ENCODE data around the gene LCN6. TPM values are rescaled to one million over a fixed set of nuclear protein-coding genes. Genes with fewer than 3 reads are reported as not detected.
"Not testable (repeated sequence)": the region's sequence is repeated elsewhere in the genome, so short reads cannot be mapped to it uniquely, and the experiment has no call there.

LCN6 gene
- total RNA-seq, 2 experiments from 2014 or later: not detected

DNA sequence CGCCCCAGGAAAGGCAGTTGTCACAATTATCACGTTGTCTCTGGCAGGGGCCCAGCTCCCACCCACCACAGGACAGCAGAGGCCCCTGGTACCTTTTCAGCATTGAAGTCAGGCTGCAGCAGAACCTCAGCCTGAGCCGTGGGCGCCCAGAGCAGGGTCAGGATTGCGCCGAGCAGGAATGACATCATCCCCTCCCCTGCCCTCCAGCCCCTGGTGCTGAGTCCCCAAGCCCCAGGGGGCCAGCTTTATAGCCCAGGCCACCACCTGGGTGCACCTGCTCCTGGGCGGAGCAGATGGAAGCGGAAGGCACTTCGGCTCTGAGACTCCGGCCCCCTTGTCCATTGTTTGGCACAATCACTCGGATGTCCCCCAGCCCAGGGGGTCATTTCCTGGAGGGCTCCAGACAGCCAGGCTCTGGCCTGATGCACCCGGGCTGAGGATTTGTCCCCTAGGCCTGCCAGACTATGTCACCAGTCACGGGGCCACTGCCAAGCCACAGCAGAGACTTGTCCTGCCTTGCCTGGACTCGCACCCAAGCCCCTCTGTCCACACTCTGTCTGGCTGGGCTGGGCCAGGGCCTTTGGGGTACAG, 16.1 kb upstream of the LCN6 start, which contains the start of gene LCN15:
LCN15 (minus strand) TSS at position 218 of the 591 bp plus-strand sequence; CDS start at position 188, 30 bp downstream.
- no peak within 1 kb of the TSS for H3K27ac Mint-ChIP-seq
- no peak within 1 kb of the TSS for H3K4me3 Mint-ChIP-seq
- no peaks in the 10 kb centered on the region for H3K27me3 Mint-ChIP-seq (ENCODE audit: low read depth)
- H3K9me3 Mint-ChIP-seq (ENCODE audit: insufficient read depth): no peaks in the 10 kb centered on the region
- no peaks in the 10 kb centered on the region for H3K36me3 Mint-ChIP-seq (ENCODE audit: low read depth)
- no peak for ATAC-seq
- no peak for DNase-seq
- CTCF ChIA-PET: no interaction called here
- POLR2A ChIA-PET: interaction anchor here (1.4 kb wide), 1 partner anchor 37 kb away, joined by 5 read pairs; no protein-coding TSS in a partner anchor
- H3K4me1 Mint-ChIP-seq (ENCODE audit: low read depth): peaks cover 11% of the 10 kb centered on the region

DNA sequence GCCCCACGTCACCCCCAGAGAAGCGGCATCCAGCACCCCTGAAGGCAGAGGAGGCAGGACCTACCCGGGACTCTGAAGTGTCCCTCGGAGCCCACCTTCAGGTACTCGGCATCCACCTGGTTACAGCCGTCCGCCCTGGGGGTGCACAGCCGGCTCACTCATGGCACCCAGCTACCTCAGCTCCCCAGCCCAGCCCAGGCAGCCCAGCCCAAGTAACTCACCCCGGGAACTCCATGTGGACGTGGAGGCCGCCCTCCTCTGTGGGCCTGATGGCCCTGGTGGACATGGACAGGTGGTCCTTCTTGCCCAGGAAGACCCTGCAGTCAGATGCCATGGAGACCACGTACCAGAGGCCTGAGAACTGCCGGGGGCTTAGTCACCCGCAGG, 15.3 kb upstream of the LCN6 start:
- Mint-ChIP-seq H3K4me3 (no peak overlapping the region), H3K9me3 (ENCODE audit: insufficient read depth) (no peaks in the 10 kb centered on the region), H3K27me3 (ENCODE audit: low read depth) (no peaks in the 10 kb centered on the region), H3K36me3 (ENCODE audit: low read depth) (no peaks in the 10 kb centered on the region), H3K4me1 (ENCODE audit: low read depth) (peaks cover 11% of the 10 kb centered on the region), H3K27ac (no peak overlapping the region)
- ChIA-PET POLR2A (interaction anchor here (1.4 kb wide), 1 partner anchor 36 kb away, joined by 5 read pairs; no protein-coding TSS in a partner anchor), CTCF (interaction anchor here (1.0 kb wide), 1 partner anchor 35 kb away, joined by 3 read pairs; no protein-coding TSS in a partner anchor)
- no peak for ATAC-seq
- DNase-seq: no peak

DNA sequence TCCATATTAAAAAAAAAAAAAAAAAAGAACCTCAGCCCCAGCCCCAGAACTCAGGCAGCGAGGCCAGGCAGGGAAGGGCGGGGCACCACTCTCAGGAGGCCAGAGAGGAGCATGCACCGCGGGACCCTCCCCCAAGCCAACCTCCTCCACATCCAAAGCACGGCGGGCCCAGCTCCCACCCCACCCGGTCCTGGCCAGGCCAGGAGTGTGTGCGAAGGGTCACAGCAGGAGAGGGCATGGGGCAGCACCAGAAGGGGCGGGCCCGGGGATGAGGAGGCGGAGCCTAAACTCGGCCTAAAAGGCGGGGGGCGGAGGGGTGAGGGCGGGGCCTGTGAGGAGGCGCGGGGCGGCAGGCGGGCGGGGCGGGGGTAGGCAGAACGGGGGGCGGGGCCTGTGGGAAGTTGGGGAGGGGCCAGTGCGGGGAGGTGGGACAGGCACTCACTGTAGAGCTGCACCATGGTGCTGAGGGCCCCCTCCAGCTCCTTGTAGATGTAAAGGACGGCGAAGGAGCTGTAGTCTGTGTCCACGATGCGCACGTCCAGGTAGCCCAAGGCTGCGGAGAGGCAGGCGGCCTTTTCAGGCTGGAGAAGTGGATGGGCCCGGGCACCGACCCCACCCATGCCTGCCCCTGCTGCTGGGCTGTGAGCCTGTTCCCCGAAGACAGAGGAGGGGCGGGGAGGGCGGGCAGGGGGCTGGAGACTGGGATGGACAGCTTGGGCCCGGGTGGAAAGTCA, 14.8 kb upstream of the LCN6 start:
- Mint-ChIP-seq H3K4me3 (no peak overlapping the region), H3K27ac (no peak overlapping the region), H3K9me3 (ENCODE audit: insufficient read depth) (no peaks in the 10 kb centered on the region), H3K36me3 (ENCODE audit: low read depth) (no peaks in the 10 kb centered on the region), H3K27me3 (ENCODE audit: low read depth) (no peaks in the 10 kb centered on the region), H3K4me1 (ENCODE audit: low read depth) (peaks cover 11% of the 10 kb centered on the region)
- ATAC-seq (peak; percentile 50), DNase-seq (peak; percentile 57)
- ChIA-PET CTCF (interaction anchor here (1.0 kb wide), 1 partner anchor 34 kb away, joined by 3 read pairs; no protein-coding TSS in a partner anchor), POLR2A (no interaction called here)

DNA sequence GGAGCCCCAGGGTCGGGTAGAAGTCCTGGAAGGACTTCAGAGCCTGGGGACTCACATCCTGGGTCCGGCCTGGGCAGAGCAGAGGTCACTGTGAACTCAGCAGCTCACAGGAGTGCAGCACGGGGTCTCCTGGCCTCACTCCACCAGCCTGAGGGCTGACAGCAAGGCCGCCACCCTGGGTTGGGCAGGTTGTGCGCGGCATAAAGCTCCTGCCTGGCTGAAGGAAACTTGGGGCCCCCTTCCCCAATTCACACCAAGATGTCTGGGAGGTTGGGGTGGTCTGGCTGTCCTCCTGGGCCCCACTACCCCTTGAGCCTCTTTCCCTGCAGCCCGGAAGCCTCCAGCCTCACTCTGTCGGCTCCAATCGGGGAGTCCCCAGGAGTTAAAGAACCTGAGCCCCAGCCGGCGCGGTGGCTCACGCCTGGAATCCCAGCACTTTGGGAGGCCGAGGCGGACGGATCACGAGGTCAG, 13.9 kb upstream of the LCN6 start:
- POLR2A ChIA-PET: no interaction called here
- Mint-ChIP-seq H3K9me3 (ENCODE audit: insufficient read depth) (no peaks in the 10 kb centered on the region), H3K4me3 (no peak overlapping the region), H3K27ac (no peak overlapping the region), H3K27me3 (ENCODE audit: low read depth) (no peaks in the 10 kb centered on the region), H3K4me1 (ENCODE audit: low read depth) (peaks cover 11% of the 10 kb centered on the region), H3K36me3 (ENCODE audit: low read depth) (no peaks in the 10 kb centered on the region)
- DNase-seq (no peak), ATAC-seq (no peak)
- CTCF ChIA-PET: no interaction called here

DNA sequence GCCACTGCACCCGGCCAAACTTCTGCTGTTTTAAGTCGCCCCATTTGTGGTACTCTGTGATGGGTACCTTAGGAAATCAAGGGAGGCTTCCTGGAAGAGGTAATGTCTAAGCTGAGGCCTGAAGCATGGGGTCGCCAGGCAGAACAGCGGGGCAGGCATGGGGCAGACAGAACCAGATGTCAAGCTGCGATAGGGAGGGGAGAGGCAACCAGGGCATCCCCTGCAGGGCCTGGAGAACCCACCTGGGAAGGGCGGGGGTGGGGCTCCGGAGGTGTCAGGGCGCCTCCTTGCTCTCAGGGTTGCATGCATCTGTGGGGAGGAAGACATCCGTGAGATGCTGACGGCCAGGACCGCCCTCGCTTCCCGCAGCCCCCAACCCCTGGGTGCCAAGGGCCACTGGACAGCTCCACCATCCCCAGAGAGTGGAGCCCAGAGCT, 13.2 kb upstream of the LCN6 start:
- Mint-ChIP-seq H3K9me3 (ENCODE audit: insufficient read depth) (no peaks in the 10 kb centered on the region), H3K4me3 (no peak overlapping the region), H3K27ac (no peak overlapping the region), H3K36me3 (ENCODE audit: low read depth) (no peaks in the 10 kb centered on the region), H3K4me1 (ENCODE audit: low read depth) (peaks cover 6% of the 10 kb centered on the region), H3K27me3 (ENCODE audit: low read depth) (no peaks in the 10 kb centered on the region)
- POLR2A ChIA-PET: no interaction called here
- CTCF ChIA-PET: interaction anchor here (1.9 to 2.2 kb wide), 2 partner anchors 11 to 16 kb away, joined by 8 to 9 read pairs; no protein-coding TSS in a partner anchor
- DNase-seq (no peak), ATAC-seq (no peak)

DNA sequence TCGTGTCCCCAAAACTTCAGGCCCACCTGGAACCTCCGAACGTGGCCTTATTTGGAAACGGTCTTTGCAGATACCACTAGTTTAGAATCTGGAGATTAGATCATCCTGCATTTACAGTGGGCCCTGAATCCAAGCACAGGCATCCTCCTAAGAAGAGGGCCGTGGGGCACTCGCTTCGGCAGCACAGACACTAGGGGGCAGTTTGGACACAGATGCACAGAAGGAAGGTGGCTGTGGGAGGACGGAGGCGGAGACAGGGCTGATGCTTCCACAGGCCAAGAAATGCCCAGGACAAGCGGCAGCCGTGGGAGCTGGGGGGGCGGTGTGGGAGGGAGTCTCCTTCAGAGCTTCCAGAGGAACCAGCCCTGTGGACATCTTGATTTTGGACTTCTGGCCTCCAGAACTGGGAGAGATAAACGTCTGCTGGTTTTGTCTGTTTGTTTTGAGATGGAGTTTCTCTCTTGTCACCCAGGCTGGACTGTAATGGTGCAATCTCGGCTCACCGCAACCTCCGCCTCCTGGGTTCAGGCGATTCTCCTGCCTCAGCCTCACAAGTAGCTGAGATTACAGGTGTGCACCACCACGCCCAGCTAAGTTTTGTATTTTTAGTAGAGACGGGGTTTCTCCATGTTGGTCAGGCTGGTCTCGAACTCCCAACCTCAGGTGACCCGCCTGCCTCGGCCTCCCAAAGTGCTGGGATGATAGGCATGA, 12.7 kb upstream of the LCN6 start:
- ATAC-seq: peak; percentile 42
- POLR2A ChIA-PET; H3K4me3 Mint-ChIP-seq; H3K4me1 Mint-ChIP-seq (ENCODE audit: low read depth); H3K36me3 Mint-ChIP-seq (ENCODE audit: low read depth); H3K9me3 Mint-ChIP-seq (ENCODE audit: insufficient read depth); H3K27me3 Mint-ChIP-seq (ENCODE audit: low read depth); H3K27ac Mint-ChIP-seq: not testable (repeated sequence)
- DNase-seq: peak; percentile 46
- CTCF ChIA-PET: interaction anchor here (0.5 to 2.2 kb wide), 3 partner anchors 10 to 17 kb away, joined by 4 to 9 read pairs (median 8); no protein-coding TSS in a partner anchor

DNA sequence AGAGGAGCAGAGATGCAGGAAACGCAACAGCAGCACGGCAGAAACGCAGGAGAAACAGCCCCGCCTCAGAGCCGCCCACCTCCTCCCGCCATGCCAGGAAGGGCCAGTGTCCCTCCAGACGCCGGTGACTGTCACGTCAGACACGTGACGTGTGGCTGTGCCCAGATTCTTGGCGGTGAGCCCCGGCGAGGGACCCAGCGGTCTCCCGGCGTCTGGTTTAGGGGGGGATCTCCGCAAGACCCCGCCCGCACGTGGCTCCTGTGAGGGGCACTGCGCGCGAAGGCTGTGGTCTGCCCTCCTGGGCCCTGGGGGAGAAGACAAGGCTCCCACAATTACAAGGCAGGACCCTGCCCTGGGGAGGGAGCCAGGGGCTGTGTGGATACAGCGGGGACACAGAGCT, 12.1 kb upstream of the LCN6 start:
- Mint-ChIP-seq H3K36me3 (ENCODE audit: low read depth) (no peaks in the 10 kb centered on the region), H3K27me3 (ENCODE audit: low read depth) (no peaks in the 10 kb centered on the region), H3K4me3 (no peak overlapping the region), H3K9me3 (ENCODE audit: insufficient read depth) (no peaks in the 10 kb centered on the region), H3K4me1 (ENCODE audit: low read depth) (peaks cover 1% of the 10 kb centered on the region), H3K27ac (no peak overlapping the region)
- ATAC-seq: no peak
- ChIA-PET CTCF (interaction anchor here (0.5 to 2.2 kb wide), 3 partner anchors 9 to 17 kb away, joined by 4 to 9 read pairs (median 8); no protein-coding TSS in a partner anchor), POLR2A (no interaction called here)
- no peak for DNase-seq

DNA sequence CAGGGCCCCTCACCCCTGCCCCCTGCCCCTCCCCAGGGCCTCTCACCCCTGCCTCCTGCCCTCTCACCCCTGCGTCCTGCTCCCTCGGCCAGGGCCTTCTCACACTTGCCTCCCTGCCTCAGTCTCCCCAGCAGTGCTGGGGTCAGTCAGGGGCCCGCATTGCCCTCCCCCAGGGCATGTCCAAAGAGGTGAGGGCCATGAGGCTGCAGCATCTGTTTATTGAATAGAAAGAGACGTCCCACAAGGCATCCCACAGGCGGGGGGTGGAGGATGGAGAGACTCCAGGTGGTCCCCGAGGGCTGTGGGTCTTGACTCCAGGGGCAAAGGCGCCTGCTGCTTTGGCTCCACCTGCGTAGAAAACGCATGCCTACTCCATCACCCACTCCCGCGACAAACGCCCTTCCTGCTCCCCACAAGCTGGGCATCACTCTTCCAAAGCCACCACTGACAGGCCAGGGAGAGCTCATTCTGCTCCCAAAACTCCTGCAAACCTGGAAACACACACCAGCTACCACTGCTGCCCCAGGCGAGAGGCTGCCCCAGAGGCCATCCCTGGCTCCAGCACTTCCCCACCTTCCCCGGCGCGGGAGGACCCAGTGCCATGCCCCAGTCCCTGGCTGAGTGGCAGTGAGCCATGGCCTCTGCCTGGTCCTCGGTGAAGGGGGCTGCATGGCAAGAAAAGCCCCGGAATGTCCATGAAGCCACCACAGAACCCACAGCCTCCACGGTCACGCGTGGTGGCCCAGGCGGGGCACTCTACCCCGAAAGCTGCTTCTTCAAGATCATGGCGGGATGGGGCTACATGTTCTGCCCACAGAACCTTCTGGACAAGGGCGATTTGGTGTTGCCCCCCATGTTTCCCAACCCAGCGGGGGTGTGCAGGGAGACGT, 11.4 kb upstream of the LCN6 start:
- no peak overlapping the region for H3K27ac Mint-ChIP-seq
- no peak for ATAC-seq

DNA sequence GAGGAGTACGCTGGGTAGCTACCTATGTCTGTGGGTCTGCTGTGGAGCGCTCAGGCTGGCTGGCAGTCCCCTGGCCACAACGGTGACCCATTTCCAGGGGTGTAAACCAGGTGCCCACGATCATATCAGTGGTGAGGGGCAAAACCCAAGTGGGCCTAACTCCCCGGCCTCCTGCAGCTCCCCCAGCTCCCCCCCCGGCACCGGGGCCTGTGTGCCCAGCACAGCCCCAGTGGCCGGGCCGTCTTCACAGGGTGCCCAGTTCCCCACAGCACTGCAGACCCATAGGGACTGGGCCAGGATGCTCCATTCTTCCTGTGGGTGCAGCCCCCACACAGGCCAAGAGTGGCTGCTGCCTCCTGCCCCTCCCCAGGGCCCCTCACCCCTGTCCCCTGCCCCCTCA, 10.7 kb upstream of the LCN6 start:
- H3K27me3 Mint-ChIP-seq (ENCODE audit: low read depth): no peaks in the 10 kb centered on the region
- H3K9me3 Mint-ChIP-seq (ENCODE audit: insufficient read depth): no peaks in the 10 kb centered on the region
- H3K4me3 Mint-ChIP-seq: no peak overlapping the region
- ChIA-PET POLR2A (no interaction called here), CTCF (interaction anchor here (2.2 kb wide), 1 partner anchor 19 kb away, joined by 9 read pairs; no protein-coding TSS in a partner anchor)
- ATAC-seq: no peak
- H3K36me3 Mint-ChIP-seq (ENCODE audit: low read depth): no peaks in the 10 kb centered on the region
- no peaks in the 10 kb centered on the region for H3K4me1 Mint-ChIP-seq (ENCODE audit: low read depth)
- DNase-seq: no peak
- no peak overlapping the region for H3K27ac Mint-ChIP-seq

More for the DNA sequence above, 11.4 kb upstream of the LCN6 start:
- Mint-ChIP-seq H3K27me3 (ENCODE audit: low read depth) (no peaks in the 10 kb centered on the region), H3K4me1 (ENCODE audit: low read depth) (no peaks in the 10 kb centered on the region), H3K36me3 (ENCODE audit: low read depth) (no peaks in the 10 kb centered on the region), H3K9me3 (ENCODE audit: insufficient read depth) (no peaks in the 10 kb centered on the region), H3K4me3 (no peak overlapping the region)
- ChIA-PET CTCF (interaction anchor here (1.9 to 2.2 kb wide), 2 partner anchors 9 to 18 kb away, joined by 8 to 9 read pairs; no protein-coding TSS in a partner anchor), POLR2A (no interaction called here)
- DNase-seq: no peak

DNA sequence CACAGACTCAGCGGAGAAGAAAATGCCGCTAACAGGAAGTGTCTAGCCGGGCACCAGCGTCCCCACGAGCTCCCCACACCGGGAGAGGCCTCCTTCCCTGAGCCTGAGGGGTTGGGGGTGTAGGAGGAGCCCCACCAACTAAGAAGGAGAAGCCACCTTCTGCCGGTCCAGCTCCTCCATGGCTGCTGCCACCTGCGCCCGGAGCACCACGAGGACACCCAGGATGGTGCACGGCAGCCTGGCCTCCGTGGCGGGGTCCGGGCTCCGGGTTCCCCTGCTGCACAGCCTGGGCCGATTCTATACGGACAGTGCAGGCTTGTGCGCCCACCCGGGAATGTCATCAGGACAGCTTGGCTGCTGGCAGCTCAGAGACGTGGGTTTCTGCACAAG, 9.4 kb upstream of the LCN6 start:
- Mint-ChIP-seq H3K9me3 (ENCODE audit: insufficient read depth) (peaks cover 2% of the 10 kb centered on the region), H3K27me3 (ENCODE audit: low read depth) (no peaks in the 10 kb centered on the region), H3K4me3 (no peak overlapping the region), H3K36me3 (ENCODE audit: low read depth) (no peaks in the 10 kb centered on the region), H3K27ac (no peak overlapping the region), H3K4me1 (ENCODE audit: low read depth) (no peaks in the 10 kb centered on the region)
- DNase-seq: no peak
- ChIA-PET POLR2A (no interaction called here), CTCF (interaction anchor here (0.6 to 1.5 kb wide), 4 partner anchors 9 to 160 kb away, joined by 3 to 4 read pairs (median 4); no protein-coding TSS in a partner anchor)
- no peak for ATAC-seq

DNA sequence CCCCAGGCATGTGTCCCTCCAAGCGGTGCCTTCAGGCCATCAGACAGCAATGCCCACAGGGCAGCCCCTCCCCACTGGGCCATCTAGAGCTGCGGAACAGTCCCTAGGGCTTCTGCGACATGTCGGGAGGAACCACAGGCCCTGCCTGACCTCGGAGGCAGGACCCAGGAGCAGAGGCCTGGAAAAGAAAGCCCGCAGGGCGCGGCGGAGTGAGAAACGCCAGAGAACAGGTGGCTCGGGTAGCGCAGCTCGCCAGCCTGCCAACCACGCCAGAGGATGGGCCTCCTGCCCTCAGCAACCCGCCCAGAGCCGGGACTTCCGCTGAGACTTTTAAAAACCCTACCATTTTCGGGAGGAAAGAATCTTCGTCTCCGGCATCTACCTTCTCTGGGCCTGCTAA, 9.0 kb upstream of the LCN6 start:
- no peak overlapping the region for H3K4me3 Mint-ChIP-seq
- no peaks in the 10 kb centered on the region for H3K4me1 Mint-ChIP-seq (ENCODE audit: low read depth)
- POLR2A ChIA-PET: no interaction called here
- peaks cover 2% of the 10 kb centered on the region for H3K27me3 Mint-ChIP-seq (ENCODE audit: low read depth)
- CTCF ChIA-PET: interaction anchor here (0.6 to 1.5 kb wide), 4 partner anchors 9 to 161 kb away, joined by 3 to 4 read pairs (median 4); no protein-coding TSS in a partner anchor
- H3K9me3 Mint-ChIP-seq (ENCODE audit: insufficient read depth): peaks cover 7% of the 10 kb centered on the region
- H3K27ac Mint-ChIP-seq: no peak overlapping the region
- DNase-seq (no peak), ATAC-seq (no peak)
- peaks cover 2% of the 10 kb centered on the region for H3K36me3 Mint-ChIP-seq (ENCODE audit: low read depth)

All from activated CD8-positive, alpha-beta T cell treated with anti-CD3 and anti-CD28 coated beads, Interleukin-2, amount 10 ng/mL, durations not matched to agents 7 days and 5 days (primary cell).